HG02678 (cell line): Measurements from ENCODE around the gene SIGLEC7.

ENCODE experiments used
- ATAC-seq: cut with Tn5 transposase; IDR thresholded peaks from one replicate; pipeline ENCODE4 v1.9.1; 2021; ENCODE audit warnings: mild to moderate bottlenecking, moderate library complexity; ENCODE audit not compliant: unreplicated experiment

The SIGLEC7 gene

GRCh38 chr19:51198641-51199040, 56.5 kb downstream of the SIGLEC7 start:
- ATAC-seq, result no peak

GRCh38 chr19:51200071-51200666, 58.1 kb downstream of the SIGLEC7 start:
- ATAC-seq, result no peak

GRCh38 chr19:51201712-51202111, 59.6 kb downstream of the SIGLEC7 start:
- ATAC-seq, result no peak
